ENCODE measurements around the gene SLC25A44. TPM values are rescaled to one million over a fixed set of nuclear protein-coding genes. Genes with fewer than 3 reads are reported as not detected.

Gene SLC25A44
- total RNA-seq, 4 donors from 2014 or later, result 15.1 to 20.4 (median 17.2) TPM

- H3K27ac ChIP-seq, result no peak overlapping the region
- TF ChIP-seq EP300 (IDR thresholded peaks at IDR 0.05) (no peak), POLR2AphosphoS5 (IDR thresholded peaks at IDR 0.05) (no peak), POLR2A (IDR thresholded peaks at IDR 0.05) (no peak), CTCF (IDR thresholded peaks at IDR 0.05) (no peak)
- DNase-seq (ENCODE audit: low spot score in 2 of 2), result no peak
- H3K27me3 ChIP-seq, result no peaks in the 10 kb centered on the region
- H3K4me1 ChIP-seq, result peaks cover 6% of the 10 kb centered on the region
- H3K36me3 ChIP-seq, result peaks cover 54% of the 10 kb centered on the region
- no peaks in the 10 kb centered on the region for H3K9me3 ChIP-seq
- 85% methylated on average over 4 of the region's 4 CpGs for WGBS
- no peak overlapping the region for H3K4me3 ChIP-seq
These were observed 32.9 kb downstream of the SLC25A44 start for GRCh38 chr1:156226782-156227181.

GRCh38 chr1:156228501-156228900, 34.6 kb downstream of the SLC25A44 start:
- no peak for DNase-seq (ENCODE audit: low spot score in 2 of 2)
- no peak overlapping the region for H3K27ac ChIP-seq

GRCh38 chr1:156229809-156230472, 36.0 kb downstream of the SLC25A44 start:
- H3K4me3 ChIP-seq, result no peak overlapping the region
- WGBS, result 88% methylated on average over 11 of the region's 11 CpGs
- H3K36me3 ChIP-seq, result peaks cover 50% of the 10 kb centered on the region
- no peaks in the 10 kb centered on the region for H3K9me3 ChIP-seq
- TF ChIP-seq CTCF (IDR thresholded peaks at IDR 0.05) (no peak), EP300 (IDR thresholded peaks at IDR 0.05) (no peak), POLR2AphosphoS5 (IDR thresholded peaks at IDR 0.05) (no peak), POLR2A (IDR thresholded peaks at IDR 0.05) (no peak)
- no peaks in the 10 kb centered on the region for H3K27me3 ChIP-seq
- no peak overlapping the region for H3K27ac ChIP-seq
- DNase-seq (ENCODE audit: low spot score in 2 of 2), result no peak
- H3K4me1 ChIP-seq, result peaks cover 6% of the 10 kb centered on the region

More at GRCh38 chr1:156228501-156228900, 34.6 kb downstream of the SLC25A44 start:
- no peak for TF ChIP-seq EP300 (IDR thresholded peaks at IDR 0.05)
- no peak for TF ChIP-seq CTCF (IDR thresholded peaks at IDR 0.05)
- no peak for TF ChIP-seq POLR2AphosphoS5 (IDR thresholded peaks at IDR 0.05)
- TF ChIP-seq POLR2A (IDR thresholded peaks at IDR 0.05), result no peak
- no peaks in the 10 kb centered on the region for H3K27me3 ChIP-seq
- WGBS, result 86% methylated on average over 7 of the region's 7 CpGs
- H3K9me3 ChIP-seq, result no peaks in the 10 kb centered on the region
- H3K4me1 ChIP-seq, result peaks cover 6% of the 10 kb centered on the region
- peaks cover 38% of the 10 kb centered on the region for H3K36me3 ChIP-seq
- no peak overlapping the region for H3K4me3 ChIP-seq

GRCh38 chr1:156230473-156230837, 36.6 kb downstream of the SLC25A44 start:
- peaks cover 53% of the 10 kb centered on the region for H3K36me3 ChIP-seq
- 89% methylated on average over 1 of the region's 1 CpG for WGBS

More at GRCh38 chr1:156230473-156230837, 36.6 kb downstream of the SLC25A44 start:
- no peak for DNase-seq (ENCODE audit: low spot score in 2 of 2)
- Histone ChIP-seq H3K27me3 (no peaks in the 10 kb centered on the region), H3K9me3 (no peaks in the 10 kb centered on the region), H3K4me1 (peaks cover 4% of the 10 kb centered on the region), H3K4me3 (no peak overlapping the region), H3K27ac (no peak overlapping the region)
- TF ChIP-seq POLR2AphosphoS5 (IDR thresholded peaks at IDR 0.05) (no peak), POLR2A (IDR thresholded peaks at IDR 0.05) (no peak), EP300 (IDR thresholded peaks at IDR 0.05) (no peak), CTCF (IDR thresholded peaks at IDR 0.05) (no peak)
